Breast epithelium (tissue), 4 donors: Measurements from ENCODE around the gene PCBP3. TPM values are rescaled to one million over a fixed set of nuclear protein-coding genes. Genes with fewer than 3 reads are reported as not detected.

Source experiments
- DNase-seq, 2 donors: peaks; one replicate each; pipeline ENCODE4 v3.0.0-alpha.2; 2019; ENCODE audit warnings: low spot score in 2 of 2
- H3K27ac ChIP-seq, 2 donors: fragments of 200-600 bp; sonication (generic) in 1 of 2; one replicate each; pipeline ENCODE4 v1.5.1; 2016 to 2019; ENCODE audit warnings: mild to moderate bottlenecking in 1 of 2
- H3K27me3 ChIP-seq, 2 donors: fragments of 200-600 bp; sonication (generic) in 1 of 2; one replicate each; pipeline versions ENCODE4 v1.5.1 to v1.6.0; 2017 to 2019; ENCODE audit warnings: control low read depth in 1 of 2, mild to moderate bottlenecking in 1 of 2
- H3K36me3 ChIP-seq: fragments of 200-600 bp; one replicate; pipeline ENCODE4 v1.5.1; 2019
- H3K4me1 ChIP-seq, 2 donors: fragments of 200-600 bp; sonication (generic); one replicate each; pipeline ENCODE4 v1.5.1; 2016 to 2019; ENCODE audit warnings: control low read depth in 1 of 2
- H3K4me3 ChIP-seq, 3 donors: fragments of 200-600 bp; sonication (generic); 1 replicate in 2 of 3; 2 replicates in 1 of 3; pipeline ENCODE4 v1.5.1; 2016 to 2019; ENCODE audit warnings: mild to moderate bottlenecking in 3 of 3, moderate library complexity in 2 of 3
- H3K9me3 ChIP-seq, 2 donors: fragments of 200-600 bp; sonication (generic) in 1 of 2; one replicate each; pipeline ENCODE4 v1.5.1; 2016 to 2019; ENCODE audit warnings: control low read depth in 1 of 2
- CTCF ChIP-seq, 3 donors: fragments of 450-650 bp; IDR thresholded peaks; one replicate each; pipeline ENCODE4 v1.5.1; 2016 to 2017; ENCODE audit warnings: antibody characterized with exemption in 3 of 3, mild to moderate bottlenecking in 3 of 3, moderate library complexity in 3 of 3
- POLR2A ChIP-seq: fragments of 450-650 bp; IDR thresholded peaks from one replicate; pipeline ENCODE4 v1.6.1; 2016; ENCODE audit warnings: antibody characterized with exemption, mild to moderate bottlenecking, moderate library complexity
- POLR2AphosphoS5 ChIP-seq, 3 donors: sonication (generic); formaldehyde crosslinking; IDR thresholded peaks; one replicate each; pipeline ENCODE4 v1.6.1; 2017; ENCODE audit warnings: antibody characterized with exemption in 3 of 3
- intact Hi-C: fragments of 100-400 bp; cut with DNase I; formaldehyde crosslinking; loops from one replicate; pipeline ENCODE4 v1.15.1; 2023; ENCODE audit warnings: low total_unique reads
- total RNA-seq, 3 donors: library from RNA; depleted of rRNA; stranded (reverse); fragments of >200 nt; gene quantifications; one replicate each; pipeline ENCODE4 v1.1.0, GENCODE V29; 2016

PCBP3 gene
- total RNA-seq, 3 donors from 2014 or later = 3.4 to 13.8 (median 4.6) TPM

- no peak overlapping the region for H3K27ac ChIP-seq
- intact Hi-C loops = no loop called here
- H3K9me3 ChIP-seq = no peaks in the 10 kb centered on the region
- H3K4me1 ChIP-seq = no peaks in the 10 kb centered on the region
- H3K4me3 ChIP-seq = no peak overlapping the region
- no peak for TF ChIP-seq CTCF (IDR thresholded peaks at IDR 0.05)
- no peak for TF ChIP-seq POLR2AphosphoS5 (IDR thresholded peaks at IDR 0.05)
- no peak for TF ChIP-seq POLR2A
- peaks cover 0 to 10% of the 10 kb centered on the region in 2 donors for H3K27me3 ChIP-seq
- peak in 1 of 2 donors; percentile 38 for DNase-seq
- H3K36me3 ChIP-seq = no peaks in the 10 kb centered on the region
Measured at GRCh38 chr21:45857761-45858160, 214.2 kb downstream of the PCBP3 start.

- H3K9me3 ChIP-seq = no peaks in the 10 kb centered on the region
- DNase-seq = peak in 1 of 2 donors; percentile 30
- H3K4me1 ChIP-seq = no peaks in the 10 kb centered on the region
- H3K27me3 ChIP-seq = peaks cover 0 to 10% of the 10 kb centered on the region in 2 donors
- H3K4me3 ChIP-seq = no peak overlapping the region
- H3K27ac ChIP-seq = no peak overlapping the region
- intact Hi-C loops = no loop called here
- H3K36me3 ChIP-seq = no peaks in the 10 kb centered on the region
- no peak for TF ChIP-seq CTCF (IDR thresholded peaks at IDR 0.05)
- no peak for TF ChIP-seq POLR2AphosphoS5 (IDR thresholded peaks at IDR 0.05)
- TF ChIP-seq POLR2A = no peak
Measured at GRCh38 chr21:45858180-45858579, 214.7 kb downstream of the PCBP3 start.

GRCh38 chr21:45859041-45859761 lies 215.7 kb downstream of the PCBP3 start:
- Histone ChIP-seq H3K9me3 (no peaks in the 10 kb centered on the region), H3K4me1 (no peaks in the 10 kb centered on the region), H3K27ac (no peak overlapping the region), H3K4me3 (no peak overlapping the region), H3K36me3 (no peaks in the 10 kb centered on the region), H3K27me3 (peaks cover 0 to 19% of the 10 kb centered on the region in 2 donors)
- TF ChIP-seq POLR2AphosphoS5 (IDR thresholded peaks at IDR 0.05) (no peak), CTCF (IDR thresholded peaks at IDR 0.05) (no peak), POLR2A (no peak)
- DNase-seq = no peak
- intact Hi-C loops = no loop called here

- H3K4me1 ChIP-seq = no peaks in the 10 kb centered on the region
- no peaks in the 10 kb centered on the region for H3K9me3 ChIP-seq
- no peak for DNase-seq
- H3K27ac ChIP-seq = no peak overlapping the region
- H3K4me3 ChIP-seq = no peak overlapping the region
- TF ChIP-seq CTCF (IDR thresholded peaks at IDR 0.05) (no peak), POLR2AphosphoS5 (IDR thresholded peaks at IDR 0.05) (no peak), POLR2A (no peak)
- peaks cover 0 to 18% of the 10 kb centered on the region in 2 donors for H3K27me3 ChIP-seq
- no peaks in the 10 kb centered on the region for H3K36me3 ChIP-seq
- intact Hi-C loops = no loop called here
Measured at GRCh38 chr21:45859762-45860357, 216.3 kb downstream of the PCBP3 start.

GRCh38 chr21:45860493-45861155 lies 217.1 kb downstream of the PCBP3 start:
- intact Hi-C loops = no loop called here
- no peaks in the 10 kb centered on the region for H3K36me3 ChIP-seq
- no peak overlapping the region for H3K4me3 ChIP-seq
- peaks cover 0 to 12% of the 10 kb centered on the region in 2 donors for H3K27me3 ChIP-seq
- no peaks in the 10 kb centered on the region for H3K4me1 ChIP-seq
- DNase-seq = no peak
- no peaks in the 10 kb centered on the region for H3K9me3 ChIP-seq
- no peak for TF ChIP-seq POLR2A
- TF ChIP-seq CTCF (IDR thresholded peaks at IDR 0.05) = no peak
- TF ChIP-seq POLR2AphosphoS5 (IDR thresholded peaks at IDR 0.05) = no peak
- no peak overlapping the region for H3K27ac ChIP-seq
